GM21576 (cell line): ENCODE data around the gene RAD51B.

Experiments
- ATAC-seq: cut with Tn5 transposase; IDR thresholded peaks from one replicate; pipeline ENCODE4 v1.9.1; 2021; ENCODE audit warnings: mild to moderate bottlenecking, moderate library complexity; ENCODE audit not compliant: unreplicated experiment

The RAD51B gene

GRCh38 chr14:68551045-68551683, 731.6 kb downstream of the RAD51B start:
- no peak for ATAC-seq

GRCh38 chr14:68552075-68552474, 732.5 kb downstream of the RAD51B start:
- no peak for ATAC-seq

GRCh38 chr14:68552602-68553001, 733.0 kb downstream of the RAD51B start:
- no peak for ATAC-seq

GRCh38 chr14:68553311-68553710, 733.7 kb downstream of the RAD51B start:
- ATAC-seq = no peak

GRCh38 chr14:68554231-68554630, 734.7 kb downstream of the RAD51B start:
- no peak for ATAC-seq

- ATAC-seq = no peak
These were observed 736.7 kb downstream of the RAD51B start for GRCh38 chr14:68556253-68556652.

GRCh38 chr14:68557648-68558047, 738.1 kb downstream of the RAD51B start:
- ATAC-seq = no peak

- no peak for ATAC-seq
These were observed 738.5 kb downstream of the RAD51B start for GRCh38 chr14:68558096-68558495.

GRCh38 chr14:68559949-68560348, 740.4 kb downstream of the RAD51B start:
- ATAC-seq = no peak

GRCh38 chr14:68561531-68562007, 742.0 kb downstream of the RAD51B start:
- no peak for ATAC-seq

GRCh38 chr14:68562911-68563250, 743.3 kb downstream of the RAD51B start:
- ATAC-seq = no peak

GRCh38 chr14:68563251-68564131, 743.9 kb downstream of the RAD51B start:
- no peak for ATAC-seq

- no peak for ATAC-seq
These were observed 744.7 kb downstream of the RAD51B start for GRCh38 chr14:68564191-68564825.

GRCh38 chr14:68564826-68565759, 745.5 kb downstream of the RAD51B start:
- ATAC-seq = no peak

GRCh38 chr14:68566075-68566474, 746.5 kb downstream of the RAD51B start:
- ATAC-seq = no peak

- ATAC-seq = no peak
These were observed 749.6 kb downstream of the RAD51B start for GRCh38 chr14:68568907-68569897.

- ATAC-seq = no peak
These were observed 750.4 kb downstream of the RAD51B start for GRCh38 chr14:68569970-68570409.

GRCh38 chr14:68571114-68571591, 751.6 kb downstream of the RAD51B start:
- no peak for ATAC-seq

GRCh38 chr14:68571928-68572525, 752.4 kb downstream of the RAD51B start:
- ATAC-seq = no peak
